GM18867 (cell line): ENCODE measurements around the gene ZNF701.

Experiments
- ATAC-seq: cut with Tn5 transposase; IDR thresholded peaks from one replicate; pipeline ENCODE4 v1.9.1; 2021; ENCODE audit warnings: mild to moderate bottlenecking, moderate library complexity; ENCODE audit not compliant: unreplicated experiment

ZNF701 gene

GRCh38 chr19:52635786-52636570, 65.9 kb downstream of the ZNF701 start:
- no peak for ATAC-seq
